HepG2 (cell line): Measurements from ENCODE around the gene ADAT3. TPM values are rescaled to one million over a fixed set of nuclear protein-coding genes. Genes with fewer than 3 reads are reported as not detected.
A peak's percentile ranks its signal among the peaks of the same experiment; 100 is the strongest.

Experiments used
- ATAC-seq: fragments of 200-7000 bp; cut with Tn5 transposase; 3 replicates; pipeline ENCODE4 v1.9.1; 2020; ENCODE audit warnings: mild to moderate bottlenecking, moderate library complexity
- BruUV-seq: library from RNA; stranded (reverse); fragments of 400-500 nt; replicated peaks from 2 replicates; lab custom pipeline; 2021; lab: Mats Ljungman, UMichigan
- CTCF ChIA-PET: fragments of 300-600 bp; formaldehyde crosslinking; extraction: SDS; loops from one replicate; lab custom pipeline; 2021; ENCODE audit warnings: low total read pairs, inconsistent platforms, low intra/inter-chr PET ratio; lab: Yijun Ruan, JAX
- POLR2A ChIA-PET: fragments of 350-600 bp; sonication (Branson Sonifier 250); formaldehyde crosslinking; loops from one replicate; lab custom pipeline; 2020; ENCODE audit warnings: antibody characterized with exemption, inconsistent platforms; lab: Yijun Ruan, JAX
- DNase-seq: peaks from one replicate; pipeline ENCODE4 v3.0.0-alpha.2; 2015; ENCODE audit warnings: low spot score
- FAIRE-seq: peaks from 3 replicates; lab custom pipeline; 2011; peaks lifted over from hg19 to GRCh38; lab: Jason Lieb, UNC
- H2AFZ ChIP-seq: one replicate; pipeline ENCODE4 v1.6.1; 2011; ENCODE audit warnings: low read length, inconsistent platforms
- H3K27ac ChIP-seq: fragments of 300-600 bp; 3 replicates; pipeline ENCODE4 v1.8.0; 2011; ENCODE audit warnings: mixed run types, mild to moderate bottlenecking, mixed read lengths, low read length, inconsistent platforms; ENCODE audit not compliant: insufficient read depth; ENCODE audit errors: extremely low read length
- H3K27me3 ChIP-seq, 2 experiments: fragments of 200-600 bp in 1 of 2; 2 replicates in 1 of 2; 3 replicates in 1 of 2; pipeline versions ENCODE4 v1.6.0 to v1.8.0; 2011; ENCODE audit warnings: low read length in 2 of 2, mild to moderate bottlenecking in 2 of 2, moderate library complexity in 2 of 2, inconsistent platforms in 1 of 2; ENCODE audit not compliant: insufficient read depth in 2 of 2, control insufficient read depth in 1 of 2
- H3K36me3 ChIP-seq, 2 experiments: fragments of 200-600 bp in 1 of 2; replicated peaks in 1 of 2; 2 replicates in 1 of 2; 3 replicates in 1 of 2; pipeline versions ENCODE4 v1.5.1 to v1.8.0; 2011; ENCODE audit warnings: low read length in 2 of 2, inconsistent platforms in 1 of 2; ENCODE audit not compliant: insufficient read depth in 2 of 2, control insufficient read depth in 1 of 2
- H3K4me1 ChIP-seq: 2 replicates; pipeline ENCODE4 v1.5.1; 2012; ENCODE audit warnings: low read length, inconsistent platforms; ENCODE audit not compliant: insufficient read depth
- H3K4me2 ChIP-seq: 2 replicates; pipeline ENCODE4 v1.6.0; 2011; ENCODE audit warnings: low read depth, low read length, inconsistent platforms
- H3K4me3 ChIP-seq, 3 experiments: fragments of 200-600 bp in 1 of 3; sonication (generic), shearing (Covaris generic) in 1 of 3; replicated peaks in 1 of 3; 2 replicates each; pipeline ENCODE4 v1.5.1; 2011 to 2016; ENCODE audit warnings: low read length in 3 of 3, inconsistent platforms in 2 of 3, low read depth in 2 of 3, mild to moderate bottlenecking in 2 of 3, control low read depth in 1 of 3, mixed read lengths in 1 of 3; ENCODE audit not compliant: insufficient read depth in 1 of 3
- H3K79me2 ChIP-seq: one replicate; pipeline ENCODE4 v1.6.1; 2011; ENCODE audit warnings: low read length, inconsistent platforms; ENCODE audit not compliant: insufficient read depth
- H3K9ac ChIP-seq: 2 replicates; pipeline ENCODE4 v1.6.0; 2011; ENCODE audit warnings: mild to moderate bottlenecking, low read depth, low read length, inconsistent platforms; ENCODE audit not compliant: insufficient read depth
- H3K9me3 ChIP-seq: 2 replicates; pipeline ENCODE4 v1.5.1; 2012; ENCODE audit warnings: mild to moderate bottlenecking, low read length
- H4K20me1 ChIP-seq: 2 replicates; pipeline ENCODE4 v1.6.0; 2011; ENCODE audit warnings: inconsistent platforms, mild to moderate bottlenecking, low read length, moderate library complexity; ENCODE audit not compliant: insufficient read depth
- BHLHE40 ChIP-seq: IDR thresholded peaks from 2 replicates; pipeline ENCODE4 v1.6.1; 2011; ENCODE audit warnings: low read length, improper control_type of control experiment
- CSRNP1 ChIP-seq: sonication (generic); formaldehyde crosslinking; IDR thresholded peaks from 2 replicates; pipeline ENCODE4 v1.8.1; 2023; ENCODE audit warnings: mild to moderate bottlenecking, missing genetic modification reagents
- DPF2 ChIP-seq: sonication (generic); formaldehyde crosslinking; IDR thresholded peaks from 2 replicates; pipeline ENCODE4 v1.4.0; 2020; ENCODE audit warnings: mild to moderate bottlenecking, low read depth, missing genetic modification reagents, borderline replicate concordance
- FOXO1 ChIP-seq: sonication (generic); formaldehyde crosslinking; IDR thresholded peaks from 2 replicates; pipeline ENCODE4 v1.4.0; 2020; ENCODE audit warnings: missing genetic modification reagents
- HNF4A ChIP-seq: sonication (generic); formaldehyde crosslinking; IDR thresholded peaks from 2 replicates; pipeline ENCODE4 v1.4.0; 2020; ENCODE audit warnings: missing genetic modification reagents
- NR2C2 ChIP-seq: sonication (generic); formaldehyde crosslinking; IDR thresholded peaks from 2 replicates; pipeline ENCODE4 v1.4.0; 2020; ENCODE audit warnings: missing genetic modification reagents, mild to moderate bottlenecking, moderate library complexity, borderline replicate concordance
- NR2F2 ChIP-seq: IDR thresholded peaks from 2 replicates; pipeline ENCODE4 v1.6.1; 2012; ENCODE audit warnings: low read depth, inconsistent platforms, borderline replicate concordance
- PATZ1 ChIP-seq: sonication (generic); formaldehyde crosslinking; IDR thresholded peaks from 2 replicates; pipeline ENCODE4 v1.4.0; 2020; ENCODE audit warnings: missing genetic modification reagents
- PHF21A ChIP-seq: sonication (generic); formaldehyde crosslinking; IDR thresholded peaks from 2 replicates; pipeline ENCODE4 v1.5.0; 2020; ENCODE audit warnings: mild to moderate bottlenecking, missing genetic modification reagents
- SMAD3 ChIP-seq: sonication (generic); formaldehyde crosslinking; IDR thresholded peaks from 2 replicates; pipeline ENCODE4 v1.4.0; 2020; ENCODE audit warnings: missing genetic modification reagents
- THAP9 ChIP-seq: sonication (generic); formaldehyde crosslinking; IDR thresholded peaks from 2 replicates; pipeline ENCODE4; 2020; ENCODE audit warnings: missing genetic modification reagents, mild to moderate bottlenecking, borderline replicate concordance
- XRCC5 ChIP-seq: fragments of 200-400 bp; formaldehyde crosslinking; optimal IDR thresholded peaks from 2 replicates; pipeline ENCODE3; 2017; ENCODE audit warnings: mild to moderate bottlenecking, low read length
- ZFP41 ChIP-seq: sonication (generic); formaldehyde crosslinking; IDR thresholded peaks from 2 replicates; pipeline ENCODE4 v1.4.0; 2020; ENCODE audit warnings: mild to moderate bottlenecking, missing genetic modification reagents, borderline replicate concordance
- ZFX ChIP-seq: sonication (generic); formaldehyde crosslinking; IDR thresholded peaks from 2 replicates; pipeline ENCODE4 v1.4.0; 2020; ENCODE audit warnings: mild to moderate bottlenecking, low read depth, missing genetic modification reagents, moderate library complexity
- ZMYM3 ChIP-seq: sonication (generic); formaldehyde crosslinking; IDR thresholded peaks from 2 replicates; pipeline ENCODE4 v1.5.1; 2020; ENCODE audit warnings: mild to moderate bottlenecking, missing genetic modification reagents
- ZNF343 ChIP-seq: sonication (generic); formaldehyde crosslinking; IDR thresholded peaks from 2 replicates; pipeline ENCODE4 v1.4.0; 2020; ENCODE audit warnings: mild to moderate bottlenecking, missing genetic modification reagents
- ZNF468 ChIP-seq: sonication (generic); formaldehyde crosslinking; IDR thresholded peaks from 2 replicates; pipeline ENCODE4 v1.8.0; 2022; ENCODE audit warnings: mild to moderate bottlenecking, moderate library complexity, missing genetic modification reagents
- ZNF556 ChIP-seq: sonication (generic); formaldehyde crosslinking; IDR thresholded peaks from 2 replicates; pipeline ENCODE4 v1.4.0; 2020; ENCODE audit warnings: mild to moderate bottlenecking, missing genetic modification reagents, borderline replicate concordance
- WGBS: methylation state at CpG from one replicate; pipeline ENCODE4 v1.1.6; 2017; ENCODE audit warnings: low lambda C conversion rate; 5-methylcytosine and 5-hydroxymethylcytosine counted together
- in situ Hi-C: cut with HindIII; loops from 2 replicates; pipeline ENCODE4 v1.10.0; 2017; ENCODE audit warnings: low pct_unique_long_range_greater_than_20kb; ENCODE audit not compliant: extremely low pct_ligation_motif_present
- intact Hi-C: fragments of 100-400 bp; cut with micrococcal nuclease; formaldehyde crosslinking; loops from one replicate; pipeline ENCODE4 v1.10.0; 2022; ENCODE audit not compliant: unreplicated experiment
- polyA plus RNA-seq, 8 experiments: library from polyadenylated mRNA; depleted of rRNA in 3 of 8; stranded (reverse) in 7 of 8; unstranded in 1 of 8; fragments of >200 nt; fragmentation: Illumina TruSeq in 4 of 8; extraction: Trizol in 4 of 8; gene quantifications; 2 replicates each; pipeline versions ENCODE4 v1.2.1 to v1.2.3, GENCODE V29; 2011 to 2016; ENCODE audit warnings: low read depth in 4 of 8, missing spikeins in 1 of 8, mixed read lengths in 1 of 8; ENCODE audit not compliant: insufficient read depth in 1 of 8
- total RNA-seq, 5 experiments: library from RNA; depleted of rRNA; stranded (reverse); fragments of >200 nt; fragmentation: Illumina TruSeq; extraction: Trizol; gene quantifications; 2 replicates each; pipeline ENCODE4 v1.2.3, GENCODE V29; 2016; ENCODE audit warnings: low read depth in 1 of 5

The ADAT3 gene
- total and polyA plus RNA-seq, 2 of the 13 experiments (the other 11 are each of a cell fraction or from before 2014, with no cell fraction given), result 0.95 to 3.5 TPM

GRCh38 chr19:1866693-1867348 is 38.4 kb upstream of the ADAT3 start:
- Histone ChIP-seq H3K27me3 (no peaks in the 10 kb centered on the region; a peak in 1 of 5 replicates), H3K9ac (no peak overlapping the region), H3K4me2 (peak overlapping the region; percentile 59), H3K79me2 (peaks cover 10% of the 10 kb centered on the region), H3K27ac (peak overlapping the region; percentile 61), H4K20me1 (no peaks in the 10 kb centered on the region; the same call in 1 of the 2 replicates), H3K36me3 (no peaks in the 10 kb centered on the region), H3K4me1 (peaks cover 67% of the 10 kb centered on the region), H3K9me3 (no peaks in the 10 kb centered on the region), H2AFZ (no peak overlapping the region), H3K4me3 (no peak overlapping the region)
- 43% methylated on average over 8 of the region's 8 CpGs for WGBS
- ChIA-PET CTCF (no interaction called here), POLR2A (interaction anchor here (1.3 to 1.7 kb wide), 3 partner anchors 8 to 26 kb away, joined by 5 read pairs; partner anchors contain the start of gene ABHD17A)
- intact Hi-C loops (loop anchor here (1.0 kb wide), 1 partner anchor 15 kb away; no protein-coding TSS in a partner anchor), in situ Hi-C loops (no loop called here)
- no TSS peak for BruUV-seq
- no peak for ATAC-seq
- DNase-seq, result no peak
- no peak for FAIRE-seq
- peak; percentile 49; the same call in 1 of the 2 replicates for TF ChIP-seq ZFX (CRISPR knock-in tag)
- TF ChIP-seq DPF2, result 0 out of 2 replicates have a peak, but pooled peaks have one; percentile 42
- TF ChIP-seq ZNF468 (CRISPR knock-in tag), result no peak
- 0 out of 2 replicates have a peak, but pooled peaks have one; percentile 30 for TF ChIP-seq THAP9 (CRISPR knock-in tag)
- 0 out of 2 replicates have a peak, but pooled peaks have one; percentile 41 for TF ChIP-seq NR2F2
- TF ChIP-seq ZFP41 (CRISPR knock-in tag), result no peak
- peak; percentile 50 for TF ChIP-seq HNF4A
- TF ChIP-seq ZNF343 (CRISPR knock-in tag), result no peak
- TF ChIP-seq NR2C2 (CRISPR knock-in tag), result peak; percentile 54; the same call in 1 of the 2 replicates
- 0 out of 2 replicates have a peak, but pooled peaks have one; percentile 4 for TF ChIP-seq ZNF556 (CRISPR knock-in tag)
- TF ChIP-seq PATZ1 (CRISPR knock-in tag), result peak; percentile 37; the same call in 1 of the 2 replicates
- TF ChIP-seq BHLHE40, result no peak
- TF ChIP-seq XRCC5, result peak; percentile 45
- TF ChIP-seq SMAD3 (CRISPR knock-in tag), result no peak
- peak; percentile 51 for TF ChIP-seq ZMYM3 (CRISPR knock-in tag)
- TF ChIP-seq FOXO1 (CRISPR knock-in tag), result no peak
- TF ChIP-seq PHF21A, result peak; percentile 22; the same call in 1 of the 2 replicates
- no peak for TF ChIP-seq CSRNP1 (CRISPR knock-in tag)
